Endothelial cell of umbilical vein (primary cell): ENCODE data around the gene SORCS1. TPM values are rescaled to one million over a fixed set of nuclear protein-coding genes. Genes with fewer than 3 reads are reported as not detected.

Experiments used
- BruUV-seq: library from RNA; stranded (reverse); fragments of 400-500 nt; replicated peaks from 2 replicates; lab custom pipeline; 2021; lab: Mats Ljungman, UMichigan
- CTCF ChIA-PET: fragments of 300-600, 350-600 bp; sonication (Branson Sonifier 250); formaldehyde crosslinking; loops from one replicate; lab custom pipeline; 2021; ENCODE audit warnings: antibody characterized with exemption, inconsistent platforms; lab: Charles Lee
- POLR2A ChIA-PET: fragments of 300-600, 350-600 bp; sonication (Branson Sonifier 250); formaldehyde crosslinking; loops from one replicate; lab custom pipeline; 2021; ENCODE audit warnings: antibody characterized with exemption, inconsistent platforms; lab: Charles Lee
- DNase-seq: peaks from one replicate; pipeline ENCODE4 v3.0.0-alpha.2; 2011; ENCODE audit warnings: low read depth, low spot score
- FAIRE-seq: peaks from 2 replicates; lab custom pipeline; 2011; peaks lifted over from hg19 to GRCh38; lab: Jason Lieb, UNC
- H2AFZ ChIP-seq: 2 replicates; pipeline ENCODE4 v1.6.0; 2012; ENCODE audit warnings: low read depth, low read length, control low read depth, inconsistent platforms
- H3K27ac ChIP-seq: 2 replicates; pipeline ENCODE4 v1.5.1; 2011; ENCODE audit warnings: low read depth, mild to moderate bottlenecking, control low read depth, low read length, moderate library complexity; ENCODE audit not compliant: insufficient read depth
- H3K27me3 ChIP-seq, 2 experiments: 2 replicates each; pipeline versions ENCODE4 v1.6.0 to v1.6.1; 2011; ENCODE audit warnings: low read length in 2 of 2, mixed read lengths in 1 of 2; ENCODE audit not compliant: control insufficient read depth in 2 of 2, insufficient read depth in 2 of 2
- H3K36me3 ChIP-seq, 2 experiments: 2 replicates in 1 of 2; 3 replicates in 1 of 2; pipeline ENCODE4 v1.5.1; 2011; ENCODE audit warnings: low read length in 2 of 2, mild to moderate bottlenecking in 1 of 2, moderate library complexity in 1 of 2; ENCODE audit not compliant: control insufficient read depth in 2 of 2, insufficient read depth in 2 of 2; ENCODE audit errors: extremely low read depth in 1 of 2
- H3K4me1 ChIP-seq: 3 replicates; pipeline ENCODE4 v1.5.1; 2011; ENCODE audit warnings: mild to moderate bottlenecking, low read length; ENCODE audit not compliant: control insufficient read depth, insufficient read depth; ENCODE audit errors: extremely low read depth
- H3K4me2 ChIP-seq: 2 replicates; pipeline ENCODE4 v1.6.1; 2011; ENCODE audit warnings: low read length, control low read depth, mixed read lengths; ENCODE audit not compliant: insufficient read depth
- H3K4me3 ChIP-seq, 3 experiments: fragments of 200-600 bp in 1 of 3; sonication (generic), shearing (Covaris generic) in 1 of 3; replicated peaks in 1 of 3; 2 replicates each; pipeline ENCODE4 v1.5.1; 2011 to 2016; ENCODE audit warnings: control low read depth in 3 of 3, low read length in 3 of 3, mild to moderate bottlenecking in 2 of 3, inconsistent platforms in 1 of 3, low read depth in 1 of 3, moderate library complexity in 1 of 3; ENCODE audit not compliant: insufficient read depth in 1 of 3
- H3K79me2 ChIP-seq: 2 replicates; pipeline ENCODE4 v1.6.0; 2012; ENCODE audit warnings: low read length, inconsistent platforms; ENCODE audit not compliant: control insufficient read depth, insufficient read depth
- H3K9ac ChIP-seq: replicated peaks from 2 replicates; pipeline ENCODE3; 2011; ENCODE audit warnings: low read length, control low read depth; ENCODE audit not compliant: insufficient read depth; ENCODE audit errors: extremely low read depth
- H3K9me1 ChIP-seq: replicated peaks from 3 replicates; pipeline ENCODE4 v1.6.0; 2011; ENCODE audit warnings: mild to moderate bottlenecking, low read length; ENCODE audit not compliant: control insufficient read depth, insufficient read depth; ENCODE audit errors: extremely low read depth
- H3K9me3 ChIP-seq: replicated peaks from 2 replicates; pipeline ENCODE4 v1.5.1; 2012; ENCODE audit warnings: low read length, inconsistent platforms; ENCODE audit not compliant: control insufficient read depth, insufficient read depth
- H4K20me1 ChIP-seq: replicated peaks from 2 replicates; pipeline ENCODE3; 2011; ENCODE audit warnings: mild to moderate bottlenecking, low read length; ENCODE audit not compliant: control insufficient read depth, insufficient read depth; ENCODE audit errors: extremely low read depth
- CTCF ChIP-seq, 2 donors: IDR thresholded peaks; 1 replicate in 1 of 2; 2 replicates in 1 of 2; pipeline ENCODE4 v1.5.1; 2011; ENCODE audit warnings: low read length in 2 of 2, mild to moderate bottlenecking in 2 of 2, moderate library complexity in 2 of 2, control low read depth in 1 of 2, inconsistent platforms in 1 of 2, low read depth in 1 of 2; ENCODE audit not compliant: insufficient read depth in 1 of 2; ENCODE audit errors: extremely low read depth in 1 of 2
- EZH2 ChIP-seq: IDR thresholded peaks from 2 replicates; pipeline ENCODE4 v1.6.1; 2012; ENCODE audit warnings: borderline replicate concordance, low read depth, mild to moderate bottlenecking, moderate library complexity, low read length, inconsistent platforms; ENCODE audit not compliant: severe bottlenecking
- FOS ChIP-seq: IDR thresholded peaks from 2 replicates; pipeline ENCODE4 v1.6.1; 2011; ENCODE audit warnings: mild to moderate bottlenecking, low read length, moderate library complexity, borderline replicate concordance; ENCODE audit not compliant: insufficient read depth
- GATA2 ChIP-seq: IDR thresholded peaks from 2 replicates; pipeline ENCODE4 v1.7.0; 2011; ENCODE audit warnings: low read depth, mild to moderate bottlenecking, moderate library complexity, mixed read lengths, low read length; ENCODE audit not compliant: insufficient read length, insufficient read depth
- JUN ChIP-seq: IDR thresholded peaks from 2 replicates; pipeline ENCODE4 v1.6.1; 2011; ENCODE audit warnings: borderline replicate concordance, low read depth; ENCODE audit not compliant: insufficient read length, insufficient read depth
- MAX ChIP-seq: IDR thresholded peaks from 2 replicates; pipeline ENCODE4 v1.6.1; 2011; ENCODE audit not compliant: insufficient read depth, insufficient read length
- MYC ChIP-seq: IDR thresholded peaks from one replicate; pipeline ENCODE4 v1.6.1; 2011; ENCODE audit warnings: mild to moderate bottlenecking, low read depth, low read length
- POLR2A ChIP-seq: IDR thresholded peaks from 2 replicates; pipeline ENCODE4 v1.6.1; 2012; ENCODE audit warnings: low read depth, mild to moderate bottlenecking, control low read depth, low read length
- POLR2AphosphoS5 ChIP-seq: IDR thresholded peaks from 2 replicates; pipeline ENCODE4 v1.6.1; 2012; ENCODE audit warnings: low read depth, mild to moderate bottlenecking, control low read depth, low read length, moderate library complexity; ENCODE audit not compliant: insufficient read depth
- dilution Hi-C: fragments of 300-500 bp; cut with MboI; formaldehyde crosslinking; loops from one replicate; pipeline ENCODE4 v1.15.0; 2019; ENCODE audit warnings: low sequenced_read_pairs; ENCODE audit not compliant: extremely low pct_ligation_motif_present
- intact Hi-C: fragments of 100-400 bp; cut with micrococcal nuclease; formaldehyde crosslinking; loops from one replicate; pipeline ENCODE4 v1.10.0; 2022
- polyA plus RNA-seq, 4 experiments: library from polyadenylated mRNA; depleted of rRNA in 3 of 4; stranded (reverse) in 3 of 4; unstranded in 1 of 4; fragments of >200 nt; gene quantifications; 2 replicates each; pipeline versions ENCODE4 v1.2.1 to v1.2.3, GENCODE V29; 2011 to 2012; ENCODE audit warnings: missing spikeins in 1 of 4
- total RNA-seq: library from RNA; stranded (reverse); gene quantifications from 2 replicates; pipeline ENCODE4 v1.2.3, GENCODE V29; 2021

SORCS1 gene
- total and polyA plus RNA-seq, 2 donors (not counting 3 experiments of a cell fraction or from before 2014, with no cell fraction given), result not detected

- Histone ChIP-seq H3K9me1 (no peaks in the 10 kb centered on the region), H3K9me3 (peaks cover 10% of the 10 kb centered on the region), H3K4me3 (no peak overlapping the region), H4K20me1 (no peaks in the 10 kb centered on the region), H3K27me3 (no peaks in the 10 kb centered on the region), H3K27ac (no peak overlapping the region), H3K36me3 (no peaks in the 10 kb centered on the region), H3K79me2 (no peaks in the 10 kb centered on the region), H3K4me1 (no peaks in the 10 kb centered on the region), H3K9ac (no peak overlapping the region), H3K4me2 (no peak overlapping the region), H2AFZ (no peak overlapping the region)
- POLR2A ChIA-PET, result no interaction called here
- no peak for FAIRE-seq
- CTCF ChIA-PET, result no interaction called here
- dilution Hi-C loops (no loop called here), intact Hi-C loops (no loop called here)
- no peak for DNase-seq
- no peak for TF ChIP-seq POLR2A
- BruUV-seq, result no TSS peak
These were observed 20.0 kb downstream of the SORCS1 start for GRCh38 chr10:107144490-107144889.

GRCh38 chr10:107141524-107142061 lies 22.9 kb downstream of the SORCS1 start:
- dilution Hi-C loops, result no loop called here
- FAIRE-seq (no peak), DNase-seq (no peak)
- intact Hi-C loops, result no loop called here
- H3K9me1 ChIP-seq, result no peaks in the 10 kb centered on the region
- no peaks in the 10 kb centered on the region for H3K36me3 ChIP-seq
- peaks cover 6% of the 10 kb centered on the region for H3K9me3 ChIP-seq
- TF ChIP-seq CTCF (IDR thresholded peaks at IDR 0.05; ENCODE audit: extremely low read depth in 1 of 2, insufficient read depth in 1 of 2, low read depth in 1 of 2, low read length in 2 of 2) (no peak), POLR2A (no peak), MYC (no peak), EZH2 (no peak), MAX (no peak), FOS (no peak), GATA2 (no peak), POLR2AphosphoS5 (no peak), JUN (no peak)
- no peak overlapping the region for H2AFZ ChIP-seq
- no peak overlapping the region for H3K9ac ChIP-seq
- BruUV-seq, result no TSS peak
- H3K4me1 ChIP-seq, result no peaks in the 10 kb centered on the region
- ChIA-PET POLR2A (no interaction called here), CTCF (no interaction called here)
- H3K27ac ChIP-seq, result no peak overlapping the region
- H3K79me2 ChIP-seq, result no peaks in the 10 kb centered on the region
- no peaks in the 10 kb centered on the region for H3K27me3 ChIP-seq
- no peaks in the 10 kb centered on the region for H4K20me1 ChIP-seq
- no peak overlapping the region for H3K4me3 ChIP-seq
- no peak overlapping the region for H3K4me2 ChIP-seq
